ENCODE data around the gene IMP4. TPM values are rescaled to one million over a fixed set of nuclear protein-coding genes. Genes with fewer than 3 reads are reported as not detected.

The IMP4 gene
- total RNA-seq, 1 donor from 2014 or later: 134 TPM

DNA sequence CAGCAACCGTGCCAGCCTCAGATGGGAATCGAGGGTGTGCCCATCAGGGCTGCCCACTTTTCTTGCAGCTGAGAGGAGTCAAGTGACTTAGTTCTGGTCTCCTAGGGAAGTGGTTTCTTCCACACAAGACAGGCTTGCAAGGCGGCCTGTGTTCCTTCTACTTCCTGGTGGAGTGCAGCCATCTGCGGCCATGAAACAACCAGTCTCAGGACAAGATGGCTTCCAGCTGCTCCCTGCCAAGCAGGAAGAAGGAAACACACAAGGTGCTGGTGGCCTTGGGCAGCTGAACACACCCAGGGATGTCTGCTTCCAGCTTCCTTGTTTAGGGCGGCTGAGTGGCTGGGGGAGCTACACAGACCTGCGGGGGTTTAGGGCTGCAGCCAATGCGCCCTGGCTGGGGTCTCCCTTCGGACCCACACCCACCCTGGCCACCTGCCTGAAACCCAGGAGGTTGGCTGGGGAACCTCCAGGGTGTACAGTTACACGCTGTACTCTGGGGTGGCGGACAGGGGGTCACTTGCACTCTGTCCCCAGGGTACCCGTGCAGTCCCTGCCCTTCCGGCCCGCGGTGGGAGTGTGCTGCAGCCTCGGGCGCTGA lies 47.9 kb downstream of the IMP4 start:
- H3K4me3 ChIP-seq (ENCODE audit: low read depth, low read length): peak overlapping the region; percentile 85
- no peak for DNase-seq (ENCODE audit: low read depth)
- TF ChIP-seq, protein P1, sequence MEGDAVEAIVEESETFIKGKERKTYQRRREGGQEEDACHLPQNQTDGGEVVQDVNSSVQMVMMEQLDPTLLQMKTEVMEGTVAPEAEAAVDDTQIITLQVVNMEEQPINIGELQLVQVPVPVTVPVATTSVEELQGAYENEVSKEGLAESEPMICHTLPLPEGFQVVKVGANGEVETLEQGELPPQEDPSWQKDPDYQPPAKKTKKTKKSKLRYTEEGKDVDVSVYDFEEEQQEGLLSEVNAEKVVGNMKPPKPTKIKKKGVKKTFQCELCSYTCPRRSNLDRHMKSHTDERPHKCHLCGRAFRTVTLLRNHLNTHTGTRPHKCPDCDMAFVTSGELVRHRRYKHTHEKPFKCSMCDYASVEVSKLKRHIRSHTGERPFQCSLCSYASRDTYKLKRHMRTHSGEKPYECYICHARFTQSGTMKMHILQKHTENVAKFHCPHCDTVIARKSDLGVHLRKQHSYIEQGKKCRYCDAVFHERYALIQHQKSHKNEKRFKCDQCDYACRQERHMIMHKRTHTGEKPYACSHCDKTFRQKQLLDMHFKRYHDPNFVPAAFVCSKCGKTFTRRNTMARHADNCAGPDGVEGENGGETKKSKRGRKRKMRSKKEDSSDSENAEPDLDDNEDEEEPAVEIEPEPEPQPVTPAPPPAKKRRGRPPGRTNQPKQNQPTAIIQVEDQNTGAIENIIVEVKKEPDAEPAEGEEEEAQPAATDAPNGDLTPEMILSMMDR (conservative IDR thresholded peaks at IDR 0.05; ENCODE audit: low read depth, low read length): no peak

DNA sequence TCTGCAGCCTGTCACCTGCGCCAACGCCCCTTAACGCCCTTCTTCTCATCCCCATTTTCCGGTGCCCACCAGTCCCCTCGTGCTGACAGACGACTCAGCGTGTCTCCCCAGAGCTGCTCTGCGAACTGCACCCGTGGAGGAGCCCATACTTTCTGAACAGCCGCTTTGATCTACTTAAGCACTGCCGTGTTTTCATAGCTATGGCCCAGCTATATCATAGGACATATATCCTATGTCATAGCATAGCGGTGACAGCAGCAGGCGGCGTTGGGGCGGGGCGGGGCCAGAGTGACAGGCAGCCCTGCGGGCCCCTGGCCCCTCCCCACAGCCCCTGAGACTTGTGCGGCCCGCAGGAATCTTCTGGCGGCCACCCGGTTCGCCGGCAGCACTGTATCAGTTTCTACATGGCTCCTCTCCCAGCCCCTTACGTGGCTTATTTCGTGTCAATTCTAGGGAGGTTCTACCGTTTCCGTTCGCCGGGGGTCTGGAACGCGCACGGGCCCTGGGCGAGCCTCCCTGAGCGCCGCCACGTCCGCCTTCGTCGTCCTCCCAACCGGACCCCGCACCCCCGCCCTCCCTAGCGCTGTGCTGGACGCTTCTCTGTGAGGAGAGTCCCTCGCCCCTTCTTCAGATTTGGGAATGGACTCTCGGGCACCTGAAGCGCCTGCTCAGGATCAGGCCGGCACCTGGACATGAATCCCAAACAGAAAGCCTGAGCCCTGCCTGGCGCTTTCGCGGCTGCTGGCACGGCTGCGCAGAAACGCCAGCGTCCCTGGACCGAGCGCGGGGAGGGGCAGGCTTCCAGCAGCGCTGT lies 48.6 kb downstream of the IMP4 start:
- DNase-seq (ENCODE audit: low read depth): no peak
- peak overlapping the region; percentile 85 for H3K4me3 ChIP-seq (ENCODE audit: low read depth, low read length)
- TF ChIP-seq, protein P1 (conservative IDR thresholded peaks at IDR 0.05; ENCODE audit: low read depth, low read length): no peak

DNA sequence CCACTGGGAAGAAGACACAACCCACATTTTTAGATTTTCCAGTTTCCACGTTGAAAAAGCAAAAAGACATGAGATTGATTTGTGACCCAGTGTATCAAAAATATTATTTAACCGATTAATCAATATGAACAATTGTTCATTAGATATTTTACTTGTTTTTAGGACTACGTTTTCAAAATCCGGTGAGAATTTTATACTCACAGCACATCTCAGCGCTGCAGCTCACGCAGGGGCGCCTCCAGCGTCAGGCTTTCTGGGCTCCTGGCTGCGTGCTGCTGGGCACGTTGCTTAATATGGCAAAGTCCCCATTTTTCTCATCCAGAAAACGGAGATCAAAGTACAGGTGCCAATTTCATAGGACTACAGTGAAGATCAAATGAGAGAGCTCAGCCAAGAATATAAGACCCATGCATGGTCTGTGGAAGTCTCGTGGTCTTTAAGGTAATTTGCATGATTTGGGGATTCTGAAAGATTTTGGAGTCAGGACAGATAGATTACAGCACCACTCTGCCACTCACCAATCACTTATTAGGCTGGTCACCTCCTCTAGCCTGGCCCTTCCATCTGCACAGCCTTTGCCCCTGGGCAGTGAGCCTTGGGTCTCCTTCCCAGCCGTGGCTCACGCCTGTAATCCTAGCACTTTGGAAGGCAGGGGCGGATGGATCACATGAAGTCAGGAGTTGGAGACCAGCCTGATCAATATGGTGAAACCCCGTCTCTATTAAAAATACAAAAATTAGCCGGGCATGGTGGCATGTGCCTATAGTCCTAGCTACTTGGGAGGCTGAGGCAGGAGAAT lies 49.4 kb downstream of the IMP4 start:
- TF ChIP-seq, protein P1 (conservative IDR thresholded peaks at IDR 0.05; ENCODE audit: low read depth, low read length): no peak
- no peak for DNase-seq (ENCODE audit: low read depth)
- peak overlapping the region; percentile 85 for H3K4me3 ChIP-seq (ENCODE audit: low read depth, low read length)

- no peak overlapping the region for H3K4me3 ChIP-seq (ENCODE audit: low read depth, low read length)
- TF ChIP-seq, protein P1 (conservative IDR thresholded peaks at IDR 0.05; ENCODE audit: low read depth, low read length): no peak
- DNase-seq (ENCODE audit: low read depth): no peak
These were observed 50.7 kb downstream of the IMP4 start for GRCh38 chr2:130393318-130393910.

Other genes starting within 250 kb of the IMP4 start
- gene POTEF, start 213.7 kb upstream of the IMP4 start, total RNA-seq: not detected in 2 replicates
- gene CCDC74B, start 197.8 kb upstream of the IMP4 start, total RNA-seq: 2.1 and 5.6 TPM in 2 replicates
- gene SMPD4, start 161.3 kb upstream of the IMP4 start, total RNA-seq: 62.2 and 80.7 TPM in 2 replicates
- 290 and 369 TPM in 2 replicates for gene MZT2B, start 160.6 kb upstream of the IMP4 start, total RNA-seq
- not detected in 2 replicates for gene TUBA3E, start 144.5 kb upstream of the IMP4 start, total RNA-seq
- gene PTPN18, start 13.2 kb downstream of the IMP4 start, total RNA-seq: 18.7 and 23.8 TPM in 2 replicates
- gene POTEI, start 166.4 kb downstream of the IMP4 start, total RNA-seq: not detected in 2 replicates
- not detected in 2 replicates for gene CFC1B, start 178.3 kb downstream of the IMP4 start, total RNA-seq

Measured in epithelial cell of proximal tubule (primary cell).